Gastrocnemius medialis (tissue), 4 donors: ENCODE data around the gene MAML2. TPM values are rescaled to one million over a fixed set of nuclear protein-coding genes. Genes with fewer than 3 reads are reported as not detected.

Experiments
- ATAC-seq, 2 donors: fragments of 150-250 bp; one replicate each; pipeline ENCODE4 v1.9.1; 2016
- DNase-seq, 2 donors: peaks; one replicate each; pipeline ENCODE4 v3.0.0-alpha.2; 2019
- H3K27ac ChIP-seq, 4 donors: fragments of 200-600 bp; sonication (generic); 1 replicate in 1 of 4; 2 replicates in 3 of 4; pipeline ENCODE4 v1.5.1; 2016 to 2018; ENCODE audit warnings: mild to moderate bottlenecking in 2 of 4, moderate library complexity in 1 of 4
- H3K27me3 ChIP-seq, 3 donors: fragments of 200-600 bp; sonication (generic) in 2 of 3; 1 replicate in 1 of 3; 2 replicates in 2 of 3; pipeline versions ENCODE4 v1.5.1 to v1.6.0; 2016 to 2019; ENCODE audit warnings: mild to moderate bottlenecking in 1 of 3, moderate library complexity in 1 of 3
- H3K36me3 ChIP-seq, 2 donors: fragments of 200-600 bp; sonication (generic) in 1 of 2; one replicate each; pipeline ENCODE4 v1.5.1; 2017 to 2018
- H3K4me1 ChIP-seq, 2 donors: fragments of 200-600 bp; sonication (generic) in 1 of 2; one replicate each; pipeline ENCODE4 v1.5.1; 2016 to 2017; ENCODE audit warnings: mild to moderate bottlenecking in 2 of 2
- H3K4me3 ChIP-seq, 4 donors: fragments of 200-600 bp; sonication (generic) in 3 of 4; 1 replicate in 1 of 4; 2 replicates in 3 of 4; pipeline ENCODE4 v1.5.1; 2016 to 2019; ENCODE audit warnings: mild to moderate bottlenecking in 2 of 4
- H3K9me3 ChIP-seq, 3 donors: fragments of 200-600 bp; sonication (generic) in 2 of 3; 1 replicate in 1 of 3; 2 replicates in 2 of 3; pipeline ENCODE4 v1.5.1; 2016 to 2019
- POLR2A ChIP-seq, 2 donors: fragments of 450-650 bp; IDR thresholded peaks; one replicate each; pipeline ENCODE4 v1.6.1; 2017; ENCODE audit warnings: antibody characterized with exemption in 2 of 2, mild to moderate bottlenecking in 2 of 2, moderate library complexity in 2 of 2
- in situ Hi-C, 4 donors: fragments of 200-750 bp; cut with MboI; loops; one replicate each; pipeline versions ENCODE4 v1.15.0 to v1.8.0; 2017; ENCODE audit warnings: low sequenced_read_pairs in 4 of 4
- intact Hi-C: fragments of 100-400 bp; cut with DNase I; formaldehyde crosslinking; loops from one replicate; pipeline ENCODE4 v1.15.1; 2023; ENCODE audit warnings: low total_unique reads
- total RNA-seq, 4 donors: library from RNA; depleted of rRNA; stranded (reverse); fragments of >200 nt; gene quantifications; one replicate each; pipeline versions ENCODE4 v1.1.0 to v1.2.3, GENCODE V29; 2016
- TF ChIP-seq, protein P1 (sequence below), 5 experiments: fragments of 450-650 bp in 3 of 5; fragments of 200-600 bp in 2 of 5; sonication (generic) in 2 of 5; IDR thresholded peaks in 4 of 5; conservative IDR thresholded peaks in 1 of 5; 1 replicate in 4 of 5; 2 replicates in 1 of 5; pipeline ENCODE4 v1.5.1; 2016 to 2019; ENCODE audit warnings: antibody characterized with exemption in 5 of 5, mild to moderate bottlenecking in 3 of 5, moderate library complexity in 3 of 5

MAML2 gene
- total RNA-seq, 4 donors from 2014 or later = 4.1 to 6.3 (median 4.8) TPM

DNA sequence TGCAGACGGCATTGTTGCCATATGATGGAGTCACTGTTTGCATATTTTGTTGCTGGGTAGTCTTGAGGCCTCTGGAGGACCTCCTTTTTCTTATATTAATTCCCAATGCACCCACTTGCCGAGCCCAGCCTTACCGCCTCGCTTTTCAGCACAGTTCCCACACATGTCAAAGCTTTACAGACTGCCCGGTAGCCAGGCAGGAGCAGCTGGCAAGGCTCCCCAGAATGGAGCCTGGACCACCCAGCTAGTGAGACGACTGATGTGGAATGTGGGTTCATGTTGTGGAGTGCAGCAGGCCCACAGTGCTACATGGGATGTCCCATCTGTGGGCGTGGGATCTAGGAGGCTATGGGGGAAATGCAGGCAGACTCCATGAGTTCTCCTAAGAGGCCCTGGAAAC, 319.7 kb downstream of the MAML2 start:
- H3K27me3 ChIP-seq = no peaks in the 10 kb centered on the region
- no peaks in the 10 kb centered on the region for H3K36me3 ChIP-seq
- ATAC-seq (no peak), DNase-seq (no peak)
- TF ChIP-seq, protein P1, sequence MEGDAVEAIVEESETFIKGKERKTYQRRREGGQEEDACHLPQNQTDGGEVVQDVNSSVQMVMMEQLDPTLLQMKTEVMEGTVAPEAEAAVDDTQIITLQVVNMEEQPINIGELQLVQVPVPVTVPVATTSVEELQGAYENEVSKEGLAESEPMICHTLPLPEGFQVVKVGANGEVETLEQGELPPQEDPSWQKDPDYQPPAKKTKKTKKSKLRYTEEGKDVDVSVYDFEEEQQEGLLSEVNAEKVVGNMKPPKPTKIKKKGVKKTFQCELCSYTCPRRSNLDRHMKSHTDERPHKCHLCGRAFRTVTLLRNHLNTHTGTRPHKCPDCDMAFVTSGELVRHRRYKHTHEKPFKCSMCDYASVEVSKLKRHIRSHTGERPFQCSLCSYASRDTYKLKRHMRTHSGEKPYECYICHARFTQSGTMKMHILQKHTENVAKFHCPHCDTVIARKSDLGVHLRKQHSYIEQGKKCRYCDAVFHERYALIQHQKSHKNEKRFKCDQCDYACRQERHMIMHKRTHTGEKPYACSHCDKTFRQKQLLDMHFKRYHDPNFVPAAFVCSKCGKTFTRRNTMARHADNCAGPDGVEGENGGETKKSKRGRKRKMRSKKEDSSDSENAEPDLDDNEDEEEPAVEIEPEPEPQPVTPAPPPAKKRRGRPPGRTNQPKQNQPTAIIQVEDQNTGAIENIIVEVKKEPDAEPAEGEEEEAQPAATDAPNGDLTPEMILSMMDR (IDR thresholded peaks at IDR 0.05 in 4 of 5, conservative IDR thresholded peaks at IDR 0.05 in 1 of 5) = no peak
- TF ChIP-seq POLR2A (IDR thresholded peaks at IDR 0.05) = no peak
- intact Hi-C loops = no loop called here
- H3K9me3 ChIP-seq = no peaks in the 10 kb centered on the region
- H3K27ac ChIP-seq = no peak overlapping the region
- no peaks in the 10 kb centered on the region for H3K4me1 ChIP-seq
- in situ Hi-C loops = no loop called here
- no peak overlapping the region for H3K4me3 ChIP-seq

DNA sequence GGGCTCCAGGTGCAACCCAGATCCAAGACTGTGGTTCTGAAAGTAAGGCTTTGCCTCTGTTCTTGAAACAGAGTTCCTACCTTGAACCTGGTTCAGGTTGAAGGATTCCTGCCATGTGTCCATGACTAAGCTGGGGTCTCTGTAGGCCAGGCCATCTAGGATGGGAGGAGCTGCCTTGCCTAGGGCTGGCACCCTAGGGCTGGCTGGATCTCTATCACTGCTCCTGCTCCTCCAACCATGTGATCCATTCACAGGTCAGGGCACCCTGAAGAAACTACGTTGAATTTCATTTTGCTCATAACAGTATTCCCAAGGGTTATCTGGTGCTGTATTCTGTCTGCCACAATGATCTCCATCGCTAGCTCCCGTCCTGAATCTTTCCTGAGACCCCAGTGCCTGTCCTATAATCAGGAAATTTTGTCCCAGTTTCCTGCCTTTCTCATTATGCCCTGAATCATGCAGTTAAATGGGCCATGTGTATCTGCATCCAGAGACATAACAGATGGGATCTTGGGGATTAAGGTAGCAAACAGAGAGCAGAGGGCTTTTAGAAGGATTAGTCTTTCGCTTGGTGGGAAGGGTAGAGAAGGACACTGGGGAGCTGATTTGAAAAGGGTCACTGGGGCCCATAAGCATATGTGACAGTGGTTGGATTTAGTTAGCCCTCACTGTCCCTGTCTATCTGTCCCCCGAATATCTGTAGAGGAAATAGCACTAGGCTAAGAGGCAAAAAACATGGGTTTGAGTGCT, 320.9 kb downstream of the MAML2 start:
- Histone ChIP-seq H3K4me3 (no peak overlapping the region), H3K36me3 (no peaks in the 10 kb centered on the region), H3K27me3 (no peaks in the 10 kb centered on the region), H3K9me3 (no peaks in the 10 kb centered on the region), H3K4me1 (no peaks in the 10 kb centered on the region), H3K27ac (no peak overlapping the region)
- TF ChIP-seq, protein P1 (IDR thresholded peaks at IDR 0.05 in 4 of 5, conservative IDR thresholded peaks at IDR 0.05 in 1 of 5) = no peak
- intact Hi-C loops = no loop called here
- in situ Hi-C loops = no loop called here
- DNase-seq (no peak), ATAC-seq (no peak)

DNA sequence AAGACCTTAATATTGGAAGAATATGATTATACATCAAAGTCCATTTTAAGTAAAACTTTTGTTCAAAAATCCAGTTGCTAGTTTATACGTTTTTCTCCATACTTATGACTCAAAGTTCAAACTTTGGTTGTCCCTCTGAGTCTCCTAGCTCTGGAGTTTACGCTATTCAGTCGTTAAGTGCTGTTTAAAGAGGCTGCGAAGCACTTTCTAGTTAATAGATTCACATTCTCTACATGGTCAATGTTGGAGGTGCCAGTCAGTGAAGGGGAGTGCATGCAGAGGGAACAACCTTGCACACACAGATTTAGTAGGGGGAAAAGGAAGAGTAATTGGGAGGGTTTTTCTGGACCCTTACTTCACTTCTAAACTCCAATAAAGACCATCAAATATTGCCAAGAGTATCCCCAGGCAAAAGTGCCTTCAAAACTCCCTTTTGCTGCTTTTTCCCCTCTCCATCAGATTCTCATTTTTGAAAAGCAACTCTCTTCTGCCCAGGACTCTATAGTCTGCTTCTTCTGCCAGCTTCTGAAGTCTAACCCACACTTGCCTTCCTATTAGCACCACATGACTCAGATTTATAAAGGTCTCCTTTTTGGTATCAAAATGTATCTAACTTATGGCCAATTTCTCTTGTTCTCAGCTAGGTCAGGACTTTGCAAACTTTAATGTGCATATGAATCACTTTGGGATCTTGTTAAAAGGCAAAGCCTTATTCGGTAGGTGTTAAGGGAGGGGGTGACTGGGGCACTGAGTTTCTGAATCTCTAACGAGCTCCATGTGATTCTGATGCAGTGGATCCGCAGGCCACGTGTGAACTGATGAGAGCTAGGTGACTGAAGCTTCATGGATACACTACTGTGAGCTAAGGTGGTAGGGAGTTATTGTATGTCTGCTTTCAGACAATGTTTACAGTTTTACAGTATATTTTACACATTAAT, 322.9 kb downstream of the MAML2 start:
- no peak for ATAC-seq
- Histone ChIP-seq H3K4me1 (no peaks in the 10 kb centered on the region), H3K27me3 (no peaks in the 10 kb centered on the region), H3K4me3 (no peak overlapping the region), H3K36me3 (no peaks in the 10 kb centered on the region), H3K9me3 (no peaks in the 10 kb centered on the region), H3K27ac (no peak overlapping the region)
- DNase-seq = no peak
- intact Hi-C loops = no loop called here
- TF ChIP-seq POLR2A (IDR thresholded peaks at IDR 0.05) = no peak
- TF ChIP-seq, protein P1 (IDR thresholded peaks at IDR 0.05 in 4 of 5, conservative IDR thresholded peaks at IDR 0.05 in 1 of 5) = no peak
- in situ Hi-C loops = no loop called here

DNA sequence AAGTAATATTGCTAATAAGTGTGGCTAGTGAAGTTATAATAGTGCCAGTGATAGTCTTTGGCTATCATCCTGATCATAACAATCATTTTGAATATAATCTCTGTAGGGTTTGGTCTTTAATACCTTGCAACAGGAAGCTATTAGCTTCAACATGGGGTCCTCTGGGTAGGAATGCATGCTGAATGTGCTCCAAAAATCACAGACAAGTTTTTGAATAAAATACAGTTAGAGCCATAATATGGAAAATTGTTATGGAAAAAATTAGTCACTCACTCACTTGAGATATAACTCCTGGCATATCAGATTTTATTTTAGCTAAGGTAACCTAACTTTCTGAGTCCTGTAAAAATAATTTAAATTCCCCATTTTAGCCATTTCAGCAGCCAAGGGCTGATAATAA, 323.7 kb downstream of the MAML2 start:
- Histone ChIP-seq H3K9me3 (no peaks in the 10 kb centered on the region), H3K27me3 (no peaks in the 10 kb centered on the region), H3K4me3 (no peak overlapping the region), H3K4me1 (no peaks in the 10 kb centered on the region), H3K27ac (no peak overlapping the region), H3K36me3 (no peaks in the 10 kb centered on the region)
- DNase-seq = no peak
- intact Hi-C loops (no loop called here), in situ Hi-C loops (no loop called here)
- TF ChIP-seq POLR2A (IDR thresholded peaks at IDR 0.05) = no peak
- TF ChIP-seq, protein P1 (IDR thresholded peaks at IDR 0.05 in 4 of 5, conservative IDR thresholded peaks at IDR 0.05 in 1 of 5) = no peak
- ATAC-seq = no peak
